Liver (tissue), 3 donors: ENCODE measurements around the gene CHTF18.

Source experiments
- GABPA ChIP-seq, 2 donors: IDR thresholded peaks in 1 of 2; conservative IDR thresholded peaks in 1 of 2; 2 replicates each; pipeline ENCODE4 v1.6.1; 2016; ENCODE audit warnings: antibody characterized with exemption in 2 of 2, mild to moderate bottlenecking in 1 of 2, moderate library complexity in 1 of 2
- JUND ChIP-seq, 2 donors: IDR thresholded peaks; 2 replicates each; pipeline ENCODE4 v1.6.1; 2016; ENCODE audit warnings: antibody characterized with exemption in 2 of 2
- SP1 ChIP-seq: IDR thresholded peaks from 2 replicates; pipeline ENCODE4 v1.6.1; 2018; ENCODE audit warnings: antibody characterized with exemption, mild to moderate bottlenecking
- TF ChIP-seq, protein P1 (sequence below): fragments of 150-350 bp; IDR thresholded peaks from 2 replicates; pipeline ENCODE4 v1.5.1; 2017; ENCODE audit warnings: improper control_type of control experiment, low read depth, low read length; ENCODE audit not compliant: missing input control
- donor health status: healthy.
- donor health status: healthy.

DNA sequence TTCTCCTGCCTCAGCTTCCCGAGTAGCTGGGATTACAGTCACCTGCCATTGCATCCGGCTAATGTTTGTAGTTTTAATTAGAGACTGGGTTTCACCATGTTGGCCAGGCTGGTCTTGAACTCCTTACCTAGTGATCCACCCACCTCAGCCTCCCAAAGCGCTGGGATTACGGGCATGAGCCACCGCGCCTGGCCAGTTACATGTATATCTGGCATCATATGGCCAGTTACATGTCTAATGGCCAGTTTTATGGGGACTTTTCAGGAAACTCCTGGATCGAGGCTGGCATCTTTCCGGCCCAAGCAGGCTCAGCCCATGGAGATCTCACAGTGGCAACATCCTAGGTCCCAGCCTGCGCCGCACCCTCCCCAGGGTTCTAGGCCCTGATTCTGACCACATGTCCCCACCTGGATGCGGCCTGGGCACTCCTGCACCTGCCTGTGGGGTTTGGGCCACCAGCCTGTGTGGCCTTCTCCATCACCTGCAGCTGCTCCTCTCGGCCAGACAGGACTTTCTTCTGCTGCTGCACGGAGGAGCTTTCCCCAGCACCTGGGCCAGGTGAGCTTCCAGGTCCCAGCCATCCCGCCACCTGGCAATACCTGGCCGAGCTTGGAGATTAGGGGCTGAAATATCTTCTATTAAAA, 46.3 kb upstream of the CHTF18 start:
- TF ChIP-seq SP1 (no peak), JUND (IDR thresholded peaks at IDR 0.05) (no peak), GABPA (IDR thresholded peaks at IDR 0.05 in 1 of 2, conservative IDR thresholded peaks at IDR 0.05 in 1 of 2) (no peak)
- TF ChIP-seq, protein P1, sequence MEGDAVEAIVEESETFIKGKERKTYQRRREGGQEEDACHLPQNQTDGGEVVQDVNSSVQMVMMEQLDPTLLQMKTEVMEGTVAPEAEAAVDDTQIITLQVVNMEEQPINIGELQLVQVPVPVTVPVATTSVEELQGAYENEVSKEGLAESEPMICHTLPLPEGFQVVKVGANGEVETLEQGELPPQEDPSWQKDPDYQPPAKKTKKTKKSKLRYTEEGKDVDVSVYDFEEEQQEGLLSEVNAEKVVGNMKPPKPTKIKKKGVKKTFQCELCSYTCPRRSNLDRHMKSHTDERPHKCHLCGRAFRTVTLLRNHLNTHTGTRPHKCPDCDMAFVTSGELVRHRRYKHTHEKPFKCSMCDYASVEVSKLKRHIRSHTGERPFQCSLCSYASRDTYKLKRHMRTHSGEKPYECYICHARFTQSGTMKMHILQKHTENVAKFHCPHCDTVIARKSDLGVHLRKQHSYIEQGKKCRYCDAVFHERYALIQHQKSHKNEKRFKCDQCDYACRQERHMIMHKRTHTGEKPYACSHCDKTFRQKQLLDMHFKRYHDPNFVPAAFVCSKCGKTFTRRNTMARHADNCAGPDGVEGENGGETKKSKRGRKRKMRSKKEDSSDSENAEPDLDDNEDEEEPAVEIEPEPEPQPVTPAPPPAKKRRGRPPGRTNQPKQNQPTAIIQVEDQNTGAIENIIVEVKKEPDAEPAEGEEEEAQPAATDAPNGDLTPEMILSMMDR = no peak
